HCEC 1CT (cell line): ENCODE data around the gene FABP7.
"Not testable (repeated sequence)": the region's sequence is repeated elsewhere in the genome, so short reads cannot be mapped to it uniquely, and the experiment has no call there.

Source experiments
- DNase-seq: peaks from one replicate; pipeline ENCODE4 v3.0.0-alpha.2; 2017

Gene FABP7

DNA sequence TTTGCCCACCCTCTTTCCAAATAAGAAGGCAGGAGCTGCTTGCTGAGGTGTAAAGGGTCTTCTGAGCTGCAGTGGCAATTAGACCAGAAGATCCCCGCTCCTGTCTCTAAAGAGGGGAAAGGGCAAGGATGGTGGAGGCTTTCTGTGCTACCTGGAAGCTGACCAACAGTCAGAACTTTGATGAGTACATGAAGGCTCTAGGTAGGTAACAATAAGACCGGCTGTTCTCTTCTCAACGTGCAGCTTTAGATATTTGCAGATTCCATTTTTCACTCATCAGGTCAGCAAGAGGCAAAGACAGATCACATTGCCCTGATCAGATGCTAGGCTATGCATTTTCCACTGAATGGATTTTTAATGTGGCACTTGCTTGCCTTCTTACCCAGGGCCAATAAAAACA is at the start of gene FABP7:
Gene FABP7, plus strand, starts transcription at position 50 of the 400 bp plus-strand sequence. Its CDS starts 79 bp downstream, at position 129.
- no peak for DNase-seq

DNA sequence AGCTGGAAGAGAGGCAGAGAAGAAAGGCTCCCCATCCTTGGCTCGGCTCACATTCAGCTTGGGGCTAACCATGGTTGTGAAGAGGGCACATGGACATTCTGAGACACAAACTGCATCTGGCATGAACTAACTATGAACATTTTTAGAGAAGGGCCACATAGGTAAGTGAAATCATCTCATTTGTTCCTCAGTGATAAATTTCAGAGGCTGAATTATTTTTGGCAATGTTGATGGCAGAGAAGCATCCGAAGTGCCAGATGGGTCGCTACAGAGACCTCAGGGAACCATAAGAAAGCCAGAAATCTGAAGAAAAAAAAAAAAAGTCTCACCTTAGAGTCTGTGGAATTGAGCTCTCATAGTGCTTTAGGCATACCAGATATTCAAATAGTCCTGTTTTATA is 49.2 kb upstream of the FABP7 start:
- no peak for DNase-seq

DNA sequence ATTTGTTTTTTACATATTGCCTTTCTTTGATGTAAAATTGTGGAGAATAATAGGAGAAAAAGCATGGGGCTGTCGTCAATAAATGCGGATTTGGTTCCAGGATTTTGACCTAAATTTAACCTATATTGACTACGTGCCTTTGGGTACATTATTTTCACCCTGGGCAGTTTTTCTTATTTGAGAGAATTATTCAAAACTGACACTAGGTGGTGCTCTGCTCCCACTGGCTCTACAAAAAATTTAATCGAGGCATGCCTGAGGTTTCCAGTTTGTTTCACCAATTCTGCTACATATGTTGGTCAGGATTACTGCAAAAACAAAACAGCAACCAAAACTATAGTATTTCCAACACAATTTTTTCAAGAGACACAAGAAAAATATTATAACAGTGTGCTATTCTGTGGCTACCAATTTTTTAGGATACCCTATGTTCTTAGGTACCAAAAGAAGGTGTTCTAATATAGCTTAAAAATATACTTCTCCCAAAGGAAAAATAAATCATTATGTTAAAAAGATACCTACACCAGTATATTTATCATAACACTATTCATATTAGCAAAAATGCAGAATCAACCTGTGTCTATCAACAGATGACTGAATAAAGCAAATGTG is 48.6 kb upstream of the FABP7 start:
- peak; percentile 46 for DNase-seq

DNA sequence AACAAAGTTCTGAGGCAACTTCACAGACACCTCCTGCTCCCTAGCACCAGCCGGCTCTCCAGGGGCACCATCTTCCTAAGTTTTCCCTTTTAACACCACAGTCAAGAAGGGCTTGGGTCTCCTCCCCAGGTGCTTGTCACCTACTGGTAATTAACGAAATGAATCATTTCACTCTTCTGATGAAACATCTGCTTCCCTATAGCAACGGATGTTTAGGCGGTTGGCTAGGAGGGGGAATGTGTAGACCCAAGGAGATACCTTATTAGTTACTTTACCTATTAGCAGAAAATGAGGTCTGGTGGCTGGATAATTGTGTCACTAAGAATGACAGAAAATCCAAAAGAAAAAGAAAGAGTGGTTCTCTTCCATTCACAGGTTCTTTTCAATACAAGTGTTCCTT is 46.3 kb upstream of the FABP7 start:
- no peak for DNase-seq

DNA sequence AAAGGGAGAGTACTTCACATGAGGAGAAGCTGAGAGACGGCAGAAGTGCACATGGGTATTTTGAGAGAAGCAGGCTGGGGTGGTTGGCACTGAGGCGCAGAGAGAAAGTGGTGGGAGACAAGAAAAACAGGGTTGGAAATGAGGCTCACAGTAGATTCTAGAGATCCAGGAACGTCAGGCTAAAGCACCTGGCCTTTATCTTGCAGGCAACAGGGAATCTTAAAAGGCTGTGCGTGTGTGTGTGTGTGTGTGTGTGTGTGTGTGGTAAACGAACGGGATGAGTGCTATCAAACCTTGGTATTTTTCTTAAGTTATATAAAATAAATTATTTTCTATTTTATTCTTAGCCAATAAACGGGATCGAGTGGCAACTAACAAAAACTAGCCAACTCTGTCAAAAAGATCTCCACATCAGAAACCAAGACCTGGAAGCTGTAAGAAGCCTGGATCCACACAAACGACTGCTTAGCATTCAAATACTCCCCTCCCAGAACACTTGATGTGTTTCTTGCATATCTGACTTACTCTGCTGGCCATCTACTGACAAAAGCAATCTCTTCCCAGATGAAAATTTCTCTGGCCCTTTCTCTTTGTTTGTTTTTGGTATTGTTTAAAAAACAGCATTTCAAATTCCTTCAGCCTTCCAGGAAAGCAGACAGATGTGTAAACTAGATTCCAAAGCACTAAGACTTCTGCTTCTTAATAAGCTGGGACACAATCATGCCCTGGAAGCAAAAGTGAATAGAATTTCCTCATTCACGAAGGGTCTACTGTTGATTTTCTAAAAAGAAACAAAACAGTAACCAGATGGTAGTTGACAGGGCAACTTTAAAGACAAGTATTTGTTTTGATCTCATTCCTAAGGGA is 44.8 kb upstream of the FABP7 start:
- DNase-seq, result no peak

DNA sequence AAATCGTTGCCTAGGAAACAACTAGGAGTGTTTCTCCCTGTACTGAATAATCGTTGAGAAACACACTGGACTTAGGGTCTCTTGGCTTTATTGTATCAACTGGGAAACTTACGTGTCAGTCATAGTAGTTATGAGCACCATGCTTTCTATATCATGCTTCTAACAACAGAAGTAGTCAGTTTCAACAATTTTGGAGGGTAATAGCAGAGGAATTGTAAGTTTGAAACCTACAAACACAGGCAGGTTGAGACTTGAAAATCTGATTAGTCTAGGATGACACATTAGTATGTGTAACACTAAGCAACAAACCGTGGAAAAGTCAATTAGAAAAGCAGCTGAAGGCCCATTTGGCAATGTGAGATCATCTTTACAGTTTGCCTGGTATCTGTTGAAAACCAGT is 43.9 kb upstream of the FABP7 start:
- no peak for DNase-seq

DNA sequence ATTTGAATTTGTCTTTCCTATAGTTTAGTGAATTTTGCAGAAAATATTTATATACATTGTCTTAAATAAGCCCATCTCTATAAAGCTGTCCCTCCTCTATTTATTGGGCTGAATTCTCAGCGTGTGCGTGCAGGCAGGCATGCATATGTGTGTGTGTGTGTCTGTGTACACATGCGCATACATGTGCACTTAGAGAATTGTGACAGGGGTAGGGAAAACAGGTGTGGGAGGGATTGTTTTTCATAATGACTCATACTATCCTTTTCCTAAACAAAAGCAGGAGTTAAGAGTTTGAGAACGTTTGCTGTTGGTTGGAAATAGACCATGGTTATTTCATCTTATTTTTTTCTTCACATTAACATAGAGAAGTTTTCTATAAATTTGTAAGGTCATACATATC is 43.4 kb upstream of the FABP7 start:
- no peak for DNase-seq

DNA sequence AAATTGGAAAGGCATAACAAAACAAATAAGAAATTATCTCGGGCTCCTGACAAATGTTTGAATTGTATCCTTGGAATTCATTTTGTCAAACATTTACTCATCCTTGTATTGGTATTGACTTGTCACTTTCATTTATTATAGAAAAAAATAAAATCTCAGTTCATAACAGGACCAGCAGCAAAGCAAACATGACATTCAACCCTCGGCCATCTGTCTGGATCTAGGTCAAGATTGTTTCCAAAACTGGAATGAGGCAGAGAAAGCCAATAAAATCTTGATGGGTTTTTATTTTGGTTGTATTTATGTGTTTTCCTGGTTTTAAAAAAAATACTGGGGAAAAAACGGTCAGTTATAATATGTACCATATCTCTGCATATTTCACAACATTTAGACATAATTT is 42.9 kb upstream of the FABP7 start:
- DNase-seq, result no peak

DNA sequence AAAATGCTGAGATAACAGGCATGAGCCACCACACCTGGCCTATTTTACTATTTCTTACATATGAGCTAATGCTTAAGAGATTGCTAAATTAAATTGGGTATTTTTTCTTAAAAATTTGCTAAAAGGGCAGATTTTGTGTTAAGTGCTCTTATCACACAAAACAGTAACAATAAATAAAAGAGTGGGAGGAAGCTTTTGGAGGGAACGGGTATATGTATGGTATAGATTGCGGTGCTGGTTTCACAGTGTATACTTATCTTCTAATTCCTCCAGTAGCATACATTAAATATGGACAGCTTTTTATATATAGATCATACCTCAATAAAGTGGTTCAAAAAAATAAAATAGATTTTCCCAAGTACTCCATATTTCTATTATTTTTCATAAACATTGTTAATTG is 39.4 kb upstream of the FABP7 start:
- no peak for DNase-seq

DNA sequence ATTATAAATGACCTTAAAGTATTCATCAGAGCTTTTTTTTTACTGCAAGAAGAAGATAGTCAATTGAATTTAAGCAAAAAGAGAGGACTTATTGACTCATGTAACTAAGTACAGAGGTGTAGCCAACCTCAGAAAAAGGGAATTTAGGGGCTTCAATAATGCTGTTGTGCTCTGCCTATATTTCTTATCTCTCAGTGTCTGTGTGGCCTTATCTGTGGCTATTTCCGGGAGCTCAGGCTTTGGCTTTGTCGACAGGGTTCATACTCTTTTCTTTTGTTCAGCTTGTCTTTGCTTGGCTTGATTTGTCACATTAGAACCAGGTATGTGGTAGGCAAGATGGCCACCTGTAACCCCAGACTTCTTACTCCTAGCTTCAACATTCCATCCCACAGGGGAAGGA is 38.6 kb upstream of the FABP7 start:
- DNase-seq, result no peak

DNA sequence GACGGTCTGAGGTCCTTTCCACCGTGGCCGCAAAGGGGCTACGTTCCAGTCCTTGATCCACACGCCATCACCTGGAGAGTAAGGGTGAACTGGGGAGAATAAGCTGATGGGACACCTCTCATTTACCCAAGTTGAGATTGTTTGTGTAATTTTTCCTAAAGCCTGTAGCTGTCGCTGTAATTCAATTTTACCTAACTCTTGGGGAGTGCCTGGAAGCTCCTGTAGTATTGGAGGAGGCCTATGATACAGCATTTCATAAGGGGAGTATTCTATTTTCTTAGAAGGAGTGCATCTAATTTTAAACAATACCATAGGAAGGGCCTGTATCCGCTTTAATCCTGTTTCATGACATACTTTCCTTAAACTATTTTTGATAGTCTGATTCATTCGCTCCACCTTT is 35.3 kb upstream of the FABP7 start:
- DNase-seq, result not testable (repeated sequence)

DNA sequence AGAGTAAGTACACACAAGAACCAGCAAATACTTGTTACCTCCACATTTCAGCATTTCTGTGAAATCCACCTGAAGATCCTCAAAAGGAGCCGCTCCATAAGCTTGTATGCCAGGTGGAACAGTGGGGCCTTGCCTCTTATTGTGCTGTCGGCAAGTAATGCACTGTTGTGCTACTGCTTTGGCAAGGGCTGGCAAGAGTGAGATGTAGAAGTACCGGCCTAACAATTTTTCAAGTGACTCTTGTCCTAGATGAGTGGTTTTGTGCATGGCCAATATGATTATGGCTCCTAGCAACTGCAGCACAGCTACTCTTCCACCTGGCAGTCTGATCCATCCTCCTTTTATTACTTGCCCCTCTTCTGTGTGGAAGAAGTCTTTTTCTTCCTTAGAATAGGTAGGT is 34.7 kb upstream of the FABP7 start:
- not testable (repeated sequence) for DNase-seq

DNA sequence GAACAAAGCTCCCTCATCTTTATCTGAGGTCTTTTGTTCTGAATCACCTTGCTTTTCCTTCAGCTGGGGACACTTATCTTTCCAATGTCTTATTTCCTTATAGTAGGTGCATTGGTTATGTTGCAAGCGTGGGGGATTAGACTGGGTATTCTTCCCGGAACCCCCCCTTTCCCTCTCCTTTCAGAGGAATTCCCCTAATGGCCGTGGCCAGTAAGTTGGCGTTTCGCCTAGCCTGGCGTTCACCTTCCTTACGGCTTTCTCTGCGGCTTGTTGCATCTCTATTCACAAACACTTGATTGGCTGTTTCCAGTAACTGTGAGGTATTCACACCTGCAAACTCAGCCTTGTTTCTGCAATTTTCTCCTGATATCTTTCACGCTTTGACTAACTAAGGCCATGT is 32.8 kb upstream of the FABP7 start:
- DNase-seq, result no peak

DNA sequence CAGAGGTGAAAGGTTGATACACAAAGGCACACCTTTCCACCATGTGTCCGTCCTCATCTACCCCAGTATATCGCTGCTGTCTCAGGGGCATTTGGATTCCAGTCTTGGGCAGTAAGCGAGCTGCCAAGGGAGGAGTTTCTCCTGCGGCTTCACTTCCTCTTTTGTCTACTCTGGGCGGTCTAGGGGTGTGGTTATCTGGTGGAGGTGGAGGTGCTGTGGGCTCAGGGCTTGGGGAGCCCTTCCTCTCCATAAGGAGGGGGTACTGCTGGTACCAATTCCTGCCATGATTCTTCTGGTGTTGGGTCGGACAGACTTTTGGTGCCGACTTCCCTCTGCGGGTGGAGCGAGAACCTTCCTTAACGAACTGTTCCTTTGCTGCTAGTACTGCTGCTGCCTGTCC is 31.9 kb upstream of the FABP7 start:
- DNase-seq, result no peak

DNA sequence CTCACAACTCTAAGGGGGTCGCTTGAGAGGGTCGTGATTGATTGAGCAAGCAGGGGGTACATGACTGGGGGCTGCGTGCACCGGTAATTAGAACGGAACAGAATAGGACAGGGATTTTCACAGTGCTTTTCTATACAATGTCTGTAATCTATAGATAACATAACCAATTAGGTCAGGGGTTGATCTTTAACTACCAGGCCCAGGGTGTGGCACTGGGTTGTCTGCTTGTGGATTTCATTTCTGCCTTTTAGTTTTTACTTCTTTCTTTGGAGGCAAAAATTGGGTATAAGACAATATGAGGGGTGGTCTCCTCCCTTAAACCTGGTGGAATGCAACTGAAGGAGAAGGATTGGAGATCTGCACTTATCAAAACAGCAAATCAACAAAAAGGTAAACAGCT is 30.6 kb upstream of the FABP7 start:
- not testable (repeated sequence) for DNase-seq

DNA sequence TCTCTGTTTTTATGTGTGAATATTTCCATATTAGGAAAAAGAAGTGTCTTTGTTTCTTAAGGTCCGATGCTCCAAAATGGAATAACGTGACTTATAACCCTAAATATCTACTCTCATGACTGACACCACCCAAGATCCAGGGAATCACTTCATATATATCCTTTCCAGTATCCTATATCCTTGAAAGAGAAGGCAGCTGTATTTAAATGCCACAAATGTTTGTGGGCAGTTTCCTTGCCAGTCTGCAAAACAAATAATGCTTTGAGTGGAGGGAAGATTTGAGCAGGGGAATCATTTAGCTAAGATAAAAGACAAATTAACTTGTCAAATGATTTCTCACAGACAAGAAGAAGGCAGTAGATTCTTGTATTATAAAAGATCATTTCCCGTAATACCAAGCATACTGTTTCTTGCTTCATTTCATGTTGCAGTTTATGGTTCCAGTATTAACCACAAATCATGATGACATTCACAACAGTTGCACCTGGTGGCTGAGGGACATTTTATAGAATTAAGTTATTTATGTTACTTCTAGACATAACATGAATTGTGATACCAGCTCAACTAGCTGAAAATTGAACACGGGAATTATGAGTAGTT is 30.0 kb upstream of the FABP7 start:
- no peak for DNase-seq

DNA sequence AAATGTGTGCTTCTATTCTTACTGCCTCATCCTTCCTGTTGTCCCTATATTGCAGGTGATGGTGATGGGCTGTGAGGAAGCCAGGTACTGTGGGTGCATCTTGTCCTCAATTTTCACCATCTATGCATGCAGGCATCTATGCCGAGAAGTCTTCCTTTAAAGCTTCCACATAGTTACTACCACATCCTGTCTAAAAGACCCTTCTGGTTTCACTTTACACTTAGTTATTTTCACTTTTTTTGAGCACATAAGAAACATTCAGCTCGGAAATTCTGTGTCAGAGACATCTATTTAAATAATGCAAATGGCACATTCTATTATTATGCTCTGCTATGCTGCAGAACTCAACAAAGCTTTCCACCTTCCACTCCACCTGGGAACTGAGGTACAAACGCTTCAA is 28.2 kb upstream of the FABP7 start:
- no peak for DNase-seq

DNA sequence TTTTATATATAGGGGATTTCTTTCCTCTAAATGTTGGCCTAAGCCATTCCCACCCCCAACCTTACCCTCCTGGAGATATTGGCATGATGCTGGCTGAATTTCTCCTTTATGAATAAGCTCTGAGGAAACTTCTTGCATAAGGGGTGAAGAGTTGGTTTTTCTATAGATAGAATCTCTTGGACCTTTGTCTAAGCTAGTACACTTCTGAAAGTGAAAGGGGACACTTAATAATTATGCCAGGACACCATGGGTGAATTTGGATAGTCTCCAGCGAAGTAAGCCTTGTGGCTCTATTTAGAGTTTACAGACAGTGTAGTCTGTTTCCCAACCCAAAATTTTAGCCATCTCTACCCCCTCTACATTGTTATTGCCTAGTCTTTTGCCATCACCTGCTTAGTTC is 27.1 kb upstream of the FABP7 start:
- no peak for DNase-seq

DNA sequence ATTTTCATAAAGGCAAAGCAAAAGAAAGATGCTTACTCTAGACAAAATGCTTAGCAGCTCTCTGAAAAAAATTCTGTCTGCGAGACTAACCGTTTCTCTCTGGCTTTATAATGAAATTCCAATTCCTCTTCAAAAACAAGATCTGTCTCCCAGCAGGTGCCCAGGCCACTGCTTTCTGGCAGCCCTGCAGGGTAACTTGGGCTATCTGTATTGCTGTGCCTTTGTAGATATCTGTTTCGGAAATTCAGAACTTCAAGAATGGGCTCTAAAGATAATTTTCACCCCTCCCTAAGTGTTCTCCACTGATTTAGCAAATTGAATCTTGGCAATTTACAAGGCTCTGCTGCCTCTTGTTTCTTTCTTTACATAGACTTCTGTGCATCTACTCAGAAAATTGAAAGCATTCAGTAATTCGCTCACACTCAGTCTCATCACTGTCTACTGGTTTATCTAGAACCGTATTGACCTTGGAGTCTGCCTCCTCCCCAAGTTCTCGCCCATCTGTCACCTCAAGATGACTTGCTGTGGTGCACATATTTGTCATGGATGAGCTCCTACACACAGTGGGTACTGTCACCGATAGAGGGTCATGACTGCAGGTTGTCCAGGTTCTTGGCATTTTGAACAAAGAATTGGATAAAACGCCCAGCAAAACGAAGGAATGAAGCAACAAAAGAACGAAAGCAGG is 26.4 kb upstream of the FABP7 start:
- DNase-seq, result no peak

DNA sequence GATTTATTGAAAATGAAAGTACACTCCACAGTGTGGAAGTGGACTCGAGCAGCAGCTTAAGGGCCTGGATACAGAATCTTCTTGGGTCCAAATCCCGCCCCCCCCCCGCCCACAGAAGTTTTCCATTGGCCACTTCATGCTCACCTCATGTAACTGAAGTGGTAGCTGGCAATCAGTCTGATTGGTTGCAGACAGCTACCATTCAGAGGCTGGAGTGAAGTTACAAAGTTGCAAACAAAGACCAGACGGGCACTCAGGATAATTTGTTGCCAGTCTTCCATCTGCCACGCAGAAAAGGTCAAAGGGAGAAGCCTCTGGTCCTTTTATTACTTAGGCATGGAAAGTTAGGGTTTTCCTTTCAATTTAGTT is 25.8 kb upstream of the FABP7 start:
- DNase-seq, result peak; percentile 9

DNA sequence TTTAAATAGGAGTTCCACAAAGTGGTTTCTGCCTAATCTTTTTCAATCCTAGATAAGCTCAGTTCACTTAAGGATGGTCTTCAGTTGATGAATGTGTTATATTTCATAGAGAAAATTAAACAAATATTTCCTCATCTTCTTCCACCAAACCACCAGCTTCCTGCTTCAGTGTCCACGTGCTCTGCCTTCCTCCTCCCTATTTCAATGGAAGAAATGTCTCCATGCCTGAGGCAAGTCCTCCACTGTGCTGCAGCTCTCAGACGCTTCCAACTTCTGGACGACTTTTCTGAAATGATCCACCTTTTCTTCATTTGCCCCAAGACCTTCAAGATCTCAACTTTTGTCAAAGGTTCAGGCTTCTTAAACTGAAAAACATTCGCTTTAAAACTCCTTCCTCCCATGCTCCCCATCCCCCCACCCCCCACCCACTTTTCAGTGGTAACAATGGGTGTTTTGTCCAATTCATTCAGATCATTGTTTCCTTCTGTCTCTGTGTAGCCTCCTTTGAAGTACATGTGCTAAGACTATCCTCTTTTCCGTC is 25.3 kb upstream of the FABP7 start:
- no peak for DNase-seq

DNA sequence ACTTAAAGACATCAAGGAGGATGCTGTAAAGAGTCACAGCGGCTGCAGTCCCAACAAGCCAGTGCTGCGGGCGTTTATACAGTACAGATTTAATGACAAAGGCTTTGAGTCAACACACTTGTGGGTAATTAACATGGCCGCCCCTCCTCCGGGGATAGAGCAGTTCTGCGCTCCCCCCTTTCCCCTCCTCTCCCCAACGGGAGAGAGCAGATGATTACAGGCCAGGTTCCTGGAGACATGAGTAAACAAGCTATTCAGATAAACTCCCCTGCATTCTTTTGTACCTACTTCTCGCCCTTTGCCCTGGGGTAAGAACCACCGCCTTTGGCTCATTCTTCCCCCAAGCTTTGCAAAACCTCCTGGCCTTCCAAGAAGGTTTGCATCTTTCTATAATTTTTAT is 23.6 kb upstream of the FABP7 start:
- no peak for DNase-seq

DNA sequence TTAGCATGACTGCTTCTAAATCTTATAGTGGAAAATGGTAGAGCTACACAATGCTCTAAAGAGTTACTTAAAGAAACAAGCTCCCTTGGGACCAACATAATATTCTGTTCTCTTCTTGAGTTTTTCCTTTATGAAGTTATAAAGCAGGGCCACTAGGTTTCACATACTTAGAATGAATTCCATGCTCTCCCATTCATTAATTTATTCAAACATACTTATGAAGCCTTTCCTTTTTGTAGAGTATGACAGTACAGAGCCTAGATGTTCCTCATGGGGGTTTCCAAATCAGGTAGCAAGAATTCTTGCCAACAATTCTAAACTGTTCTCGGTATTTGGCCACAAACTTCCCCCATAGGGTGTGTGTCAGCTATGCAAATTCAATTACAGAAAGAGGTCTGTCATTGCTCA is 20.6 kb upstream of the FABP7 start:
- no peak for DNase-seq
